LoVo (cell line): ENCODE data around the gene PRKACA.
"Not testable (repeated sequence)": the region's sequence is repeated elsewhere in the genome, so short reads cannot be mapped to it uniquely, and the experiment has no call there.

Source experiments
- DNase-seq: peaks from one replicate; pipeline ENCODE4 v3.0.0-alpha.2; 2016; ENCODE audit warnings: low spot score

The PRKACA gene

DNA sequence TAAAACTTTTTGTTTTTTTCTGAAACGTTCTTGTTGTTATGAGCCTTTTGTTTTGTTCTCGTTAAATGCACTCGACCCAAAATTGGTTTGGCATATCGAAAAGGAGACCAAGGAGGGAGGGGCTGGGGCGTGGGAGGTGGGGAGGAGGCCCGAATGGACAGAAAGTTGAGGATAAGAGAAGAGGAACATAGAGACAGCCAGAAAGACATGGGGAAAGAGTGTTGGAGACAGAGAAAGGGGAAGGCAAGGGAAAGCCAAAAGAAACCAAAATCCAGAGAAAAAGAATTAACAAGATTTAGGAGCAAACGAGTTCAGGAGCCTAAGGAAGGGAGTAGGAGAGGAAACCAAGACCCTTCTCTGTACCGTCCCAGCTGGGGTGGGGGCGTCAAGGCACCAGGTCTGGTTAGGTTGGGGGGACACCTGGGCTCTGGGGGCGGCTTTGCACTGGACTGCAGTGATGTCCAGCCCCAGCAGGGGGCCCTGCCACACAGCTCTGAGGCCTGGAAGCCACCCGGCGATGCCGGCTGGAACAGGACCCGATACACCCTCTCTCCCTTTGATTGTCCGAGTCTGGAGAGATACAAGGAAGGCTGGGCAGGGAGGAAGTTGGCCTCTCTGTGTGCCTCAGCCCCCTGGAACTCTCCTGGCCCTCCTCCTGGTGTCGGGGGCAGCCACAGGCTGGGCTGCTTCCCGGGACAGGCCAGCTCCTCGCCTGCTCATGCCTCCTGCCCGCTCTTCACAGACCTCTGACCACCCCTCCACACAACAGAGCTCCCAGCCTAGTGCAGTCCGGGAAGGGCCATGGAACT lies 30.4 kb upstream of the PRKACA start:
- peak; percentile 32 for DNase-seq

DNA sequence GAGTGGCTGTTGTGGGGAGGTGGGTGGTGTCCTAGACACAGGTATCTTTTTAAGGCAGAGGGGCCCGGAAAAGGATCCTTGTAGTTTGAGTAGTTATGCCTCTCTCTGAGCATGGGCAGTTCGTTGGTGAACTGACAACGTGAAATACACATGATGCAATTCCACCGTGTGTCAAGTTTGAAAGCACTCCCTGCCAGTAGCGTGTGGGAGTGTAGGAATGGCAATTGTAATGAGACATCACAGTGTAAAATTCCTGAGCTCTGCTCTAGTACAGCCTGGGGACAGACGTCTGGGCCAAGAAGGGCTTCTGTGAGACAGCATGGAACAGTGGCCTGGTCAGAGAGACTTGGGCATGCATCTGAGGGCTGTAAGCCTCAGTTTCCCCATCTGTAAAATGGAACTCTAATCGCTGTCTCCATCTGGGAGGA lies 29.2 kb upstream of the PRKACA start:
- DNase-seq: no peak

DNA sequence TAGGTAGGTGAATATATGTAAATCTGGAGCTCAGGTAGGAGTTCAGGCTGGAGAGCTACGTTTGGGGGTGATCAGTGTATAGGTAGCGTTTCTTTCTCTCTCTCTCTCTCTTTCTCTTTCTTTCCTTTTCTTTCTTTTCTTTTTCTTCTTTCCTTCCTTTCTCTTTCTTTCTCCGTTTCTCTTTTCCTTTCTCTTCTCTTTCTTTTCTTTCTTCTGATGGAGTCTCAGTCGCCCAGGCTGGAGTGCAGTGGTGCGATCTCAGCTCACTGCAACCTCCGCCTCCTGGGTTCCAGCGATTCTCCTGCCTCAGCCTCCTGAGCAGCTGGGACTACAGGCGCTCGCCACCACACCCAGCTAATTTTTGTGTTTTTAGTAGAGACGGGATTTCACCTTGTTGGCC lies 28.6 kb upstream of the PRKACA start:
- not testable (repeated sequence) for DNase-seq

DNA sequence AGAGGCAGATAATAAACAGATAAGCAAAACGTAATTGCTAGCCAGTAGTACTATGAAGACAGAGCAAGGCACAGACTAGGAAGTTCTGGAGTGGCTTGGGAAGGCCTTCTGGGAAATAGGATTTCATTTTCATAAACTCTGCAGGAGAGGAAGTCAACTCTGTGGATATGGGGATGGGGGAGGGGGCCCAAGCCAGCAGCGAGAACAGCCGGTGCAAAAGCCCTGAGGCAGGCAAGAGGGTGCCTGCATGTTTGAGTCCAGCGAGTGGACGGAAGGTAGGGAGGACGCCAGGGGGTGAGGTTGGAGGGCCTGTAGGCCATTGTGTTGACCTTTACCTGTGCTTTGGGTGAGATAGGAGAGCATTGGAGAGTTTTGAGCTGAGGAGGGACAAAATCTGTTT lies 27.8 kb upstream of the PRKACA start:
- no peak for DNase-seq

DNA sequence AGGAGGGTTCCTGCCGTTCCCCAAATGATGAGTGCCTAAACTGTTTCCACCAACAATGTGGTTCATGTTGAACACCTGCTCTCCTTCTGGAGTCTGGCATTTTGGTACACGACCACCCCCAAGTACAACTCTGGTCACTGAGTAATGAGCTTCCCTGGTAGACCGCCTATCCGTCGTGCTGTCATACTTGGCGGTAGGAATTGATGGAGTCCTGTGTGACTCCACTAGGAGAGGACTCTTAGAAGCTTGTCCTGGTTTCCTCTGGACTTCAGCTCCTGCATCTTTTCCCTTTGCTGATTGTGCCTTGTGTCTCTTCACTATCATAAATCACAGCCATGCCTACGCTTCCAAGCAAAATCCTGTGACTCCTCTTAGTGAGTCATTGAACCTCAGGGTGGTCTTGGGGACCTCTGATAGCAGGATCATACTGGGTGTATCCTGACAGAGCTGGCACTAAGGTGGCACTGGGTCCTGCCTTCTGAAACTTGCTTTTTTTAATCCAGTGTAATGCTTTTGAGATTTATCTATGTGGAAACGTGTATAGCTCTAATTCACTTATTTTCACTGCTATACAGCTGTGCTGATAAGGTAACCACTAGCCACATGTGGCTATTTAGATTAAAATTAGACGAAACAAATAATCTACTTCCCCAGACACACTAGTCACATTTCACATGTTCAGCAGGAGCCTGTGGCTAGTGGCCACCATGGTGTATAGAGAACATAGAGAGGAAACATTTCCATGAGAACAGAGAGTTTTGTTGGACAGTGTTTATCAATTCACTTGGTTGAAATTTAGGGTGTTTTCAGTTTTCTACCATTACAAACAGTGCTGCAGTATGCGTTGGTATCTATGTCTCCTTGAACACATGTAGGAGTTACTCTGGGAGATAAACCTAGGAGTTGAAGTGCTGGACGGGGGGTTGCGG lies 25.0 kb upstream of the PRKACA start:
- no peak for DNase-seq

DNA sequence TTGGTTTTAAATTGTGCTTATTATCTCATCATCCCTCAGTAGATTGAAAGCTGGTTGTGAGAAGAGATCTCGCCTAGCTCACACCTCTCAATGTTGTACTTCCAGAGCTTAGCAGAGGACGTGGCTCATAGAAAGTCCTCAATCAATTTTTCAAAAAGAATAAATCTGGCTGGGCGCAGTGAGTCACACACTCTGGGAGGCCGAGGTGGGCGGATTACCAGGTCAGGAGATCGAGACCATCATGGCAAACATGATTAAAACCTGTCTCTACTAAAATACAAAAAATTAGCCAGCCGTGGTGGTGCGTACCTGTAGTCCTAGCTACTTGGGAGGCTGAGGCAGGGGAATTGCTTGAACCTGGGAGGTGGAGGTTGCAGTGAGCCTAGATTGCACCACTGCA lies 23.5 kb upstream of the PRKACA start:
- no peak for DNase-seq

DNA sequence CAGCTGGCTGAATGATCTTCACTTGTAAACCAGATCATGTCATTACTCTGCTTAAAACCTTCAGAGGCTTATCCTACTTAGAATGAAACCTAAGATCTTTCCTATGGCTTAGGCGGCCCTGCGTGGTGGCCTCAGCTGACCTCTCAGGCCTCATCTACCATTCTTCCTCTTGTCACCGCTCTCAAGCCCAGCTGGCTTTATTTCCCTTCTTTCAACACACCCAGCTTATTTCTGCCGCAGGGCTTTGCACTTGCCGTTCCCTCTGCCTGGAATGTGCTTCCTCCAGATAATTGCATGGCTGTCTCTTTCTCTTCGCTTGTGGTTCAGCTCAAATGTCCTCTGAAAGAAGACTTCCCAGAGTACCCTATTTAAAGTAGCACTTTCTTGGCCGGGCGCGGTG lies 22.4 kb upstream of the PRKACA start:
- no peak for DNase-seq

DNA sequence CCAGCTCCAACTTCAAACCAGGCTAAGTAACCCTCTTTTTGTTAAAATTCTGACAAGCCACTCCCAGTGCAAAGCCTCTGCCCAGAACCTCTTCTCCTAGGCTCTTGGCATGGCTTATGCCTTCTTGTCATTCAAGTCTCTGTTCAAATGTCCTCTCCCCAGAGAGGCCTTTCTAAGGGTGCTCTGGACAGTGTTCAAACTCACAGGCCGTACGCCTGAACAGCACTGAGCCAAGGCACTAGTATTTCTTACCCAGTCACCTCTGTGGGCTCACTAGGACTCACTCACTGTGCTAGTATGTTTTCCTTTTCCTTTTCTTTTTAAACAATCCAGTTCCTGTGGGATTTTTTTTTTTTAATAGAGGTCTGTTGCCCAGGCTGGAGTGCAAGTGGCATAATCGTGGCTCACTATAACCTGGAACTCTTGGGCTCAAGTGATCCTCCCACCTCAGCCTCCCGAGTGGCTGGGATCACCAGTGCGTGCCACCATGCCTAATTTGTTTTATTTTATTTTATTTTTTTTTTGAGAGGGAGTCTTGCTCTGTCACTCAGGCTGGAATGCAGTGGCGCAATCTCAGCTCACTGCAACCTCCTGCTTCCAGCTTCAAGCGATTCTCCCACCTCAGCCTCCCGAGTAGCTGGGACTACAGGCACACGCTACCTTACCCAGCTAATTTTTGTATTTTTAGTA lies 21.2 kb upstream of the PRKACA start:
- DNase-seq: no peak

DNA sequence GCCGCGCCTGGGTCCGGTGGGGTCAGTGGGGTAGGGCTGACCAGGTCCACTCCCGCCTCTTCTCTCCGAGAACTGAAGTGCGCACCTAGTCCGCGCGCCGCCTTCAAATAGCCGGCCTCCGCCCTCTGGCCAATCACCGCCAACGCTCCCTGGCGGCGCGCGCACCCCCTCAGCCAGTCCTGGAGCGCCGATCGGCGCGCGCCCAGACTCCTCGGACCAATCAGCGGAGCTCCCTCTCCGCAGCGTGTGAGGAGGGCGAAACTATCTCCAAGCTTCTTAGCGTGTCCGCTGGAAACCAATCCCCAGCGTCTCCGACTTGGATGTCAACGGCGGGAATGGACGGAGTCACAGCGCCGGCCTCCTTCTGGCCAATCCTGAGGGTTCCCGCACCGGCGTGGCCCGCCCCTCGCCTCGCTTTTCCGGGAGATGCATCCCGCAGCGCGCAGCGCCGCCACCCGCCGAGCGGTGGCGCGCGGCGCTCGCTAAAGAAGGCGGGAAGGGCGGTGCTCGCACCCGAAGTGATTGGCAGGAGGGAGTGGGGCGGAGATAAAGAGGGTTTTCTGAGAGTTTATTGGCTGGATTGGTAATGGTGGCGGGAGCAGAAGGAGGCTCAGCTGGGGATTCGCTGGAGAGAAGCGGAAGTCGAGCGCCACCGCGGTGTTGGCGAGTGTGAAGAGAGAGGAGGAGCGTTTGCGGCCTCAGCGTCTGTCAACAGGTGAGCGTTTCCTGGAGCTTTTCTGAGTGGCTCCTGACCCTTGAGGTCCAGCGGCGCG lies 19.1 kb upstream of the PRKACA start, which contains the start of gene ASF1B:
TSS of gene ASF1B (minus strand) at position 81 of the 773 bp plus-strand sequence. CDS start 133 bp downstream, outside the sequence.
- DNase-seq: peak; percentile 99

DNA sequence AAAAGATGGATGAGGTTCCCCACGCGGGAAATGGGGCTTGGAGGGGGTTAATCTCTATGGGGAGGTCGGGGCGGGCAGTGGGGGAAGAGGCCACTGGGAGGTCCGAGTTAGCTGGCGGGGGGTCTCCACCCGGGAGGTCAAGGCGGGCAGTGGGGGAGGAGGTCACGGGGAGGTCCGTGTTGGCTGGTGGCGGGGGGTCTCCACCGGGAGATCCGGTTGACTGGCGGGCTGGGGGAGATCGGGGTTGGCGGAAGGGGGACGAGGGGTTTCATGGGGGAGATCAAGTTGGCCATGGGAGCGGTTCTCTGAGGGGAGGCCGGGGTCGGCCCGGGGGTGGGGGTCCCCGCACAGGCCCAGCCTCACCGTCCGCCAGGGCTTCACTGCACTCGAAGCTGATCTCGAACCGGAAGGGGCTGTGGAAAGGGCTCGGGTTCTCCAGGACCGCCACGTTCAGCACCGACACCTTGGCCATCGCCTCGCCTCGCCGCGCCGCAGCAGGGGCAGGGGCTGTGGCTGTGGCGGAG lies 18.5 kb upstream of the PRKACA start:
- DNase-seq: no peak

DNA sequence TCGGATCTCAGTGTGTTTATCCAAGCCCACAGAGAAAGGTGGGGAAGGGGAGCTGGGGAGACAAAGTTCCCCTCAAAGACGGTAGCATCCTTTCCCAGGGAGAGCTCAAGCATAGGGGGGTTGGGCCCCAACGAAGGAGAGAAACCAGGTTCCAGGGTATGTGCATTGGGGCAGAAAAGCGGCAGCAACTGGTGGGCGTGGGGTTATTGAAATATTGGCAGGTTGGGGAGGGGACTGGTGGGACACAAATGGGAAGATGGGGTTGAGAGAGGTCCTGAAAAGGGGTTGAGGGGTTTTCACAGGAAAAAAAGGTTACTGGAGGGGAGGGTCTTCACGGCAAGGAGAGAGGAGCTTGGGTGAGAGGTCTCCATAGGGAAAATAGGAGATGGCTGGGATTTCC lies 17.8 kb upstream of the PRKACA start:
- DNase-seq: no peak

DNA sequence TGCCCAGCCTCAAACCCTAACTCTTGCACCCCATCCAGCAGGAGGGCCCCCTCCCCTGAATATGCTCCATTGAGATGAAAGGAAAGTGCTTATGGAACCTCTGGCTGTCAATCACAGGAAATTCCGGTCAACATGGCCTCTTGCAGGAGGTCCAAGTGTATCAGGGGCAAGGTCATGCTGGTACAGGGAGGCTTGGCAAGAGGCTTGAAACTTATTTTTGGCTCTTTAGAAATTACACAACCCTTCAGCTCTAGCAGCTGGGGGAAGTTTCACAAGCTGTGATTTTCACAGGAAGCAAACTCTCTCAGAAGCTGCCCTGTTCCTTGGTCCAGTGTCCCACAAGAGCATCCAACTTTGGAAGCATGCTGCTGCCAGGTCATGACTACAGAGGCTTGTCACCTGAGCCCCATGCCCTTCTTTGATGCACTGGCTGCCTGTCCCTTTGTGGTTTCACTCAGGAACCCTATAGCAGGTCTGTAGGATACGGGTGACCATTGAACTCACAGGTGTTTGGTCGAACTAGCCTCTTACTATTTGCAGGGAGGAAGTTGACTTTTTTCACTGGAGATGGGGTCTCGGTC lies 10.5 kb upstream of the PRKACA start:
- DNase-seq: no peak

DNA sequence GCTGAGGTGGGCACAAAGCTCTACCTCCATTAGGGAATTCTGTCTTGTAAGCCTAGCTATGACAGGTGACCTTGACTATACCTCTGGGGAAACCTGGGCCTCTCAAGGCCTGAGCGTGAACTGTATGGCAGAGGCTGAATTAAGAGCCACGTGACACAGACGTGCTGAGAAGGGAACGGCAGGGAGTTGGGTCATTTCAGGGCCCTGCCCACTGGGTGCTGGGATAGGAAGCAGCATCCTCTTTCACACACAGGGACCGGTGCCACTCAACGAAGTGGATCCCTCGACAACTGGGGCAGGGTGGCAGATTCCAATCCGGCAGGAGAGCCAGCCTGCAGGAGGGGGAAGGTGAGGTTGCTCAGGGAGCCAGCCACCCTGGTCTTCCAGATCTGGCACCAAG lies 9.6 kb upstream of the PRKACA start:
- no peak for DNase-seq

DNA sequence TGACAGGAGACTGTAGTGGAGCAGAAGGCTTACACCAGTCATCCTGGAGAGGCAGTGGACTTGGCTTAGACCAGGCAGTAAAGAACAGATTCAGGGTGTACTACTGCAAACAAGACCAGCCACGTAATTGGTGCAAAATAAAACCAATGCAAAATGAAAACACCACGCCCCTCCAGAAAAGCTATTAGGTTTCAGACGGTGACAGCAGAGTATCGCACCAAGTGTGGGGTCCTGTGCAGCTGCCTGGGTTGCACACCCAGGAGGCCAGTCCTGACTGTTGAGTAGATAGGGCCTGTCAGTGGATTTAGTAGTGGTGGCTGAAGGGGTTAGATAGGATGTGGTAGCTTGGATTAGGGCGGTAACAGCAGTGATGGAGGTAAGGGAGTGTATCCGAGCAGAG lies 5.4 kb upstream of the PRKACA start:
- no peak for DNase-seq

DNA sequence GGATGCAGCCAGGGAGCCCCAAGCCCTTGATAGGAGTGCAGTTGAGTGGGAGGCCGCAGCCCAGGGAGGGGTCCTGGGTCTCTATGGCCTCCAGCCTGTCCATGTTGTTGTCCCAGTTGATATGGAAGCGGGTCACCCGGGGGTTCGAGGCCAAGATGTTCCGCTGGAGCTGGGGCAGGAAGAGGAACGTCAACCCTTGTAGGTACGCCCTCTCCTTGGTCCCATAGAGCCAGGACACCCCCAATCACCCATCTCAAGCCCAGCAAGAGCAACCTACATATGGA lies 2.9 kb upstream of the PRKACA start:
- DNase-seq: no peak

DNA sequence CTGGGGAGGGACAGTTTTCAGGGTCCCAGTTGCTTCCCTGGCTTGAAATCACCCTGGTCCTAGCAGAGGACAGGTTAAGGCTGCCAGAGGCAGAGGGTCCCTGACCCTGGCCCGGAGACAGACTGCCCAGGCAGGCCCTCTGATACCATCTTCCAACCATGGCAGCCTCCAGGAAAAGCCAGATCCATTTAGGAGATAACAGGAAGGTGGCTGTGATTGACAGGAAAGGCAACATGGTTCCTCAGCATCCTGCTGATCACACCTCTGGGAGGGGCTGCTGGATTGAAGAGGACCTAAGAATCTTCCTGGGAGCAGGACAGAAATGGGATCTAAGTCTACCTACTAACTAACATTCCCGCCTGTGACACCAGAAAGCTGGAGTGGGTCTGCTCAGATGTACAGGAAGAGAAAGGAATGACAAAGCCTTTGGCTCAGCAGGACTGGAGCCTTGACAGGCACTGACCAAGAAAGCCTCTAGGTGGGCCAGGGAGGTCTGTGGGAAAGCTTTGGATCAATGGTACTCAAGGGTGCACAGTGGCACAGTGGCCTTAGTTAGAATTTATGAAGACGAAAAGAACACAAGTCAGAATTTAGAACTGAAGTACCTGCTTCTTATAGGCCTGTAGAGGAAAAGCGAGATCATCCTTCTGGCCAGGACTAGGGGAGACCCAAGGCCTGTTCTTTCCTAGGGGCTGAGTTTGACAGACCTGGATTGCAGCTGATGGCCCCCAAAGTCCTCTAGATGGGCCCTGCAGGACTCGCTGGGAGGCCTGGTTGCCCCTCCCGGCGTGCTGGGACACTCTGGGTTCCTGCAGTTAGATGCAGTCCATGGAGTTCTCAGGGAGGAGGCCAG lies 2.3 kb upstream of the PRKACA start:
- DNase-seq: no peak

DNA sequence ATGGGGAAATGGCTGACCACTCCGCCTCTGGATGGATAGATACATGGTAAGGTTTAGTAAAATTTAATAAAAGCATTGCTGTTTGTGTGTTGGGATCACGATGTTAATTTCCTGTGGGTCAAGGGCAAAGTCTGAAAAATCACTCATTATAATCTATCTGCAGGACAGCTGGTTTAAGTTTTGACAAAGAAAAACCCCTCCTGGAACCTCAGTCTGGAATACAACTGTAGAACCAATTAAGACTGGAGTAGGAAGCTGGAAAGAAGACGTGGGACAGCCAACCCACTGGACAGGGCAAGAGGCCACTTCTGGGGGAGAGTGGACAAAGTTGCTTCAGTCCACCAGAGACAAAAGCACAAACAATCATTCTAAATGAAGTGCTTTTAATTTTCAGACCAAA lies 1.6 kb upstream of the PRKACA start:
- no peak for DNase-seq

DNA sequence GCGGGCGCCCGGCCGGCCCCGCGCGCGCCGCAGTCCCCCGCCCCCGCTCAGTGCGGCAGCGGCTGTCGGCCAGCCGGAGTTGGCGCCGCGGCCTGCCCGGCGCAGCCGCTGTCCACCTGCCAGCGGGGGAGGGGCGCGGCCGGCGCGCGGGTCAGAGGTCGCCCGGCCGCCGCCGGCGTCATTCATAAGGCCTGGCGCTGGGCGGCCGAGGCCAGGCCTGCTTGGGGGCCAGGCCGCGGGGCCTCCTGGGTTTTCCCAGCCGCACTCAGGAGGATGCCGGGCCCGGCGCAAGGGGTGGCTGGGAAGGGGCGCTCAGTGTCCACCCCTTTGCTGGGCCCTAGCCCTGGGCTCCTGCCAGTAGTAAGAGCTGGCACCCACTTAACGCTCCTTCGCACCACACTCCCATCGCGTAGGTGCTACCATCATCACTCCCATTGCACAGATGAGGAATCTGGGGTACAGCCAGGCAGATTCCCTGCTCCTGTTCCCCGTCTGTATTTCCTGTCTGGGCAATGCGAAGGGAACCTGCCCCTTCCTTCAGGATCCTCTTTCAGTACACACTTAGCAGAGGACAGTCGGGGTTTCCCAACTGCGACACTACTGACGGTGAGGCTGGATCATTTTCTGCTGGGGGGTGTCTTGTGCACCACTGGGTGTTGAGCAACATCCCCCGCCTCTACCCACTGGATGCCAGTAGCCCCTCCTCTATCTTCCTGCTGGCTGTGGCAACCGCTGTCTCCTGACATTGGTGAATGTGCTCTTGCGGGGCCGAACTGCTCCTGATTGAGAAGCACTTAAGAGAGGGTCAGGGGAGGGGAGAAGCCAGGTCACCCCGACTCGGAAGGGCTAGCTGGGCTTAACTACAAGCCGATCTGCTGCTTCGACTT lies 846 bp upstream of the PRKACA start:
- DNase-seq: peak; percentile 9

DNA sequence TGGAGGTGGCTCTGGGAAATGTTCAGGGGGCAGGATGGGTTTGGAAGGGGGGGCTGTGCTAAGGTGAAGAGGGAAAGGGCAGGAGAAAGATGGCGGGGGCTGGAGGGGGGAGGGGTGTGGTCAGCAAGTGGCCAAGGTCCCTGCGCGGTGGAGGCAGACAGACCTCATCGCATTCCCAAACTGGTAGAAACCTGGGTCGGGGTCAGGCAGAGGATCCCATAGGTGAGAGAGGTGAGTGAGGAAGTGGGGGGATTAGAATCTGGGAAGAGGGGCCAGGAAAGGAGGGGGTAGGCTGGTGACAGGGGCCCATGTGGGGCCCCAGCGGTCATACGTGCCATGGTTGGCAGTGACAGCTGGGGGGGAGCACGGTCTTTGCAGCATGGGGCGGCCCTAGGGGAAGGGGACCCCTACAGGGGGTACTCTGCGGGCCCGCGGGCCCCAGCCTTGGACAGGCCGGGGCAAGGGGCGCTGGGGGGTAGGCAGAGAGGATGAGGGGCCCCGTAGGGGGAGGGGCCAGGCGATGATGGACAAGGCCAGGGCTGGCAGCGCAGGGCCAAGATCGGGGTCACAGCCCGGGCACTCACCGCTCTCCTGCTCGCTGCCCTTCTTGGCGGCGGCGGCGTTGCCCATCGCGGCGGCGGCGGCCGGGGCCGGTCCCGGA lies 514 bp downstream of the PRKACA start:
- DNase-seq: no peak
